ENCODE data around the gene DENND2A. TPM values are rescaled to one million over a fixed set of nuclear protein-coding genes. Genes with fewer than 3 reads are reported as not detected.

The DENND2A gene
- total RNA-seq, 2 experiments from 2014 or later, result not detected

GRCh38 chr7:140585333-140585732, 55.3 kb downstream of the DENND2A start:
- POLR2A ChIA-PET, result no interaction called here
- no peaks in the 10 kb centered on the region for H3K9me3 Mint-ChIP-seq
- no peaks in the 10 kb centered on the region for H3K4me1 Mint-ChIP-seq (ENCODE audit: low read depth)

GRCh38 chr7:140584195-140584851, 56.3 kb downstream of the DENND2A start:
- TF ChIP-seq CTCF (IDR thresholded peaks at IDR 0.05), result no peak
- ChIA-PET CTCF (no interaction called here), POLR2A (no interaction called here)
- Mint-ChIP-seq H3K27ac (no peak overlapping the region), H3K4me3 (no peak overlapping the region), H3K36me3 (ENCODE audit: low read depth) (no peaks in the 10 kb centered on the region), H3K9me3 (no peaks in the 10 kb centered on the region), H3K27me3 (no peaks in the 10 kb centered on the region), H3K4me1 (ENCODE audit: low read depth) (no peaks in the 10 kb centered on the region)
- intact Hi-C loops (cut with micrococcal nuclease), result no loop called here
- DNase-seq (no peak), ATAC-seq (no peak)

More at GRCh38 chr7:140585333-140585732, 55.3 kb downstream of the DENND2A start:
- no peak for ATAC-seq
- Mint-ChIP-seq H3K27ac (no peak overlapping the region), H3K36me3 (ENCODE audit: low read depth) (no peaks in the 10 kb centered on the region), H3K4me3 (no peak overlapping the region), H3K27me3 (no peaks in the 10 kb centered on the region)
- TF ChIP-seq CTCF (IDR thresholded peaks at IDR 0.05), result no peak
- intact Hi-C loops (cut with micrococcal nuclease), result no loop called here
- no peak for DNase-seq
- CTCF ChIA-PET, result no interaction called here

GRCh38 chr7:140581411-140581810, 59.2 kb downstream of the DENND2A start:
- DNase-seq, result no peak
- ChIA-PET CTCF (interaction anchor here (0.9 kb wide), 1 partner anchor 72 kb away, joined by 3 read pairs; no protein-coding TSS in a partner anchor), POLR2A (interaction anchor here (0.6 to 0.9 kb wide), 2 partner anchors 8 to 861 kb away, joined by 3 read pairs; no protein-coding TSS in a partner anchor)
- TF ChIP-seq CTCF (IDR thresholded peaks at IDR 0.05), result no peak
- no peak for ATAC-seq
- H3K36me3 Mint-ChIP-seq (ENCODE audit: low read depth), result no peaks in the 10 kb centered on the region
- intact Hi-C loops (cut with micrococcal nuclease), result no loop called here
- peaks cover 6% of the 10 kb centered on the region for H3K27me3 Mint-ChIP-seq
- no peaks in the 10 kb centered on the region for H3K4me1 Mint-ChIP-seq (ENCODE audit: low read depth)
- no peak overlapping the region for H3K27ac Mint-ChIP-seq
- no peaks in the 10 kb centered on the region for H3K9me3 Mint-ChIP-seq
- no peak overlapping the region for H3K4me3 Mint-ChIP-seq

GRCh38 chr7:140577651-140578050, 63.0 kb downstream of the DENND2A start:
- CTCF ChIA-PET, result no interaction called here
- Mint-ChIP-seq H3K4me3 (no peak overlapping the region), H3K36me3 (ENCODE audit: low read depth) (no peaks in the 10 kb centered on the region), H3K27me3 (peaks cover 8% of the 10 kb centered on the region), H3K9me3 (no peaks in the 10 kb centered on the region), H3K27ac (no peak overlapping the region), H3K4me1 (ENCODE audit: low read depth) (no peaks in the 10 kb centered on the region)
- intact Hi-C loops (cut with micrococcal nuclease), result no loop called here
- DNase-seq, result no peak
- ATAC-seq, result no peak
- no peak for TF ChIP-seq CTCF (IDR thresholded peaks at IDR 0.05)
- POLR2A ChIA-PET, result no interaction called here

- Mint-ChIP-seq H3K4me1 (ENCODE audit: low read depth) (no peaks in the 10 kb centered on the region), H3K4me3 (no peak overlapping the region), H3K36me3 (ENCODE audit: low read depth) (no peaks in the 10 kb centered on the region), H3K9me3 (no peaks in the 10 kb centered on the region), H3K27ac (no peak overlapping the region), H3K27me3 (peaks cover 8% of the 10 kb centered on the region)
- DNase-seq, result no peak
- no peak for TF ChIP-seq CTCF (IDR thresholded peaks at IDR 0.05)
- intact Hi-C loops (cut with micrococcal nuclease), result no loop called here
- ATAC-seq, result no peak
- POLR2A ChIA-PET, result no interaction called here
- CTCF ChIA-PET, result no interaction called here
Observed at GRCh38 chr7:140576589-140576988, 64.0 kb downstream of the DENND2A start.

Measured in activated CD8-positive, alpha-beta T cell treated with anti-CD3 and anti-CD28 coated beads for 36 hours (primary cell).